H1 (cell line): ENCODE results near the gene MAP10. TPM values are rescaled to one million over a fixed set of nuclear protein-coding genes. Genes with fewer than 3 reads are reported as not detected.

Source experiments
- CBX8 ChIP-seq: fragments of 300-800, 300-1000 bp; sonication (generic); IDR thresholded peaks from 2 replicates; pipeline ENCODE4 v1.7.1; 2016; ENCODE audit warnings: low read depth, low read length, borderline replicate concordance
- CHD1 ChIP-seq: IDR thresholded peaks from 2 replicates; pipeline ENCODE4 v1.6.1; 2012; ENCODE audit warnings: low read depth, low read length, improper control_type of control experiment
- CHD7 ChIP-seq: fragments of 300-600 bp; sonication (generic); IDR thresholded peaks from 2 replicates; pipeline ENCODE4 v1.7.1; 2012; ENCODE audit warnings: low read length, moderate library complexity, mild to moderate bottlenecking, inconsistent platforms; ENCODE audit not compliant: insufficient replicate concordance
- HDAC2 ChIP-seq, 2 experiments: fragments of 300-600 bp in 1 of 2; sonication (generic) in 1 of 2; IDR thresholded peaks; 2 replicates each; pipeline ENCODE4 v1.6.1; 2011 to 2012; ENCODE audit warnings: low read depth in 2 of 2, low read length in 2 of 2, mild to moderate bottlenecking in 2 of 2, moderate library complexity in 2 of 2, borderline replicate concordance in 1 of 2, inconsistent platforms in 1 of 2
- POLR2A ChIP-seq, 2 experiments: IDR thresholded peaks; 1 replicate in 1 of 2; 2 replicates in 1 of 2; pipeline ENCODE4 v1.6.1; 2011; ENCODE audit warnings: low read depth in 2 of 2, low read length in 2 of 2, mild to moderate bottlenecking in 2 of 2; ENCODE audit errors: control extremely low read depth in 1 of 2
- RNF2 ChIP-seq: fragments of 200-900, 300-1000 bp; sonication (generic); IDR thresholded peaks from 2 replicates; pipeline ENCODE4 v1.7.1; 2016; ENCODE audit warnings: borderline replicate concordance, low read depth, mild to moderate bottlenecking, antibody characterized with exemption, low read length; ENCODE audit not compliant: poor library complexity, severe bottlenecking; ENCODE audit errors: missing control alignments
- RXRA ChIP-seq: IDR thresholded peaks from 2 replicates; pipeline ENCODE4 v1.6.1; 2011; ENCODE audit warnings: low read depth, mild to moderate bottlenecking, low read length, moderate library complexity; ENCODE audit not compliant: insufficient read depth
- SIN3A ChIP-seq, 2 experiments: IDR thresholded peaks in 1 of 2; conservative IDR thresholded peaks in 1 of 2; 2 replicates each; pipeline ENCODE4 v1.6.1; 2011 to 2012; ENCODE audit warnings: low read length in 2 of 2, improper control_type of control experiment in 1 of 2, low read depth in 1 of 2, mild to moderate bottlenecking in 1 of 2
- SIX5 ChIP-seq: IDR thresholded peaks from 2 replicates; pipeline ENCODE4 v1.6.1; 2011; ENCODE audit warnings: mild to moderate bottlenecking, low read depth, low read length
- SP2 ChIP-seq: IDR thresholded peaks from 2 replicates; pipeline ENCODE4 v1.6.1; 2012; ENCODE audit warnings: mild to moderate bottlenecking, low read length, inconsistent platforms
- SP4 ChIP-seq: IDR thresholded peaks from 2 replicates; pipeline ENCODE4 v1.6.1; 2012; ENCODE audit warnings: low read length, inconsistent platforms
- ZNF274 ChIP-seq: IDR thresholded peaks from 2 replicates; pipeline ENCODE4 v1.7.0; 2012; ENCODE audit warnings: low read length, borderline replicate concordance; ENCODE audit errors: extremely low read depth
- polyA plus RNA-seq, 7 experiments: library from polyadenylated mRNA; depleted of rRNA in 3 of 7; stranded (reverse) in 5 of 7; unstranded in 2 of 7; fragments of >200 nt in 5 of 7; fragments of 200-250 nt in 2 of 7; gene quantifications; 1 replicate in 5 of 7; 2 replicates in 1 of 7; 4 replicates in 1 of 7; pipeline versions ENCODE4 v1.2.1 to v1.2.3, GENCODE V29; 2011 to 2013; ENCODE audit warnings: missing spikeins in 2 of 7, mixed read lengths in 2 of 7
- total RNA-seq: library from RNA; stranded (reverse); fragmentation: NEBNext Ultra II Directional; extraction: Animal tissue kit (Norgen Biotek cat#: 25700); gene quantifications from 2 replicates; pipeline ENCODE4 v1.2.1, GENCODE V29; 2021

The MAP10 gene
- total and polyA plus RNA-seq, 2 of the 8 experiments (the other 6 are each of a cell fraction or from before 2014, with no cell fraction given): 1.5 to 3.5 TPM

DNA sequence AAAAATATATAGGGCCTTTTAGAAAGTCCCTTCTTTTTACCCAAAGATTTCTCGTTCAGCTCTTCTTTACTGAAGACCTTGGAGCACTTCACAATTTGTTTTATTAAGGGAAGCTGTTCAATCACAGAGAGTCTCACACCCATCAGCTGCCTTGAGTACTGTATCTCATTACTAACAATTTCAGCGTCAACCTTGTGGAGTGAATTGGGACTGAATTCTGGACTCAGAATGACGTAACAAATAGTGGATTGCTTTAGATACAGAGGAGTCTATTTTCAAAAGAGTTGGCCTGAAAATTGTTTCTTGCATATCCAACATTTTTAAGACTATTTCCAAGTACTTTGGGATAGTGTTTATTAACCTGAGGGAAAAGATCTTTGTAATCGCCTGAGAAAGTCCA is 7.9 kb downstream of the MAP10 start (continued):
- no peak for TF ChIP-seq CHD7
- TF ChIP-seq SP2: no peak
- no peak for TF ChIP-seq CBX8
- no peak for TF ChIP-seq RNF2
- no peak for TF ChIP-seq SP4
- TF ChIP-seq CHD1: no peak
- no peak for TF ChIP-seq RXRA
- TF ChIP-seq SIX5: no peak
- no peak for TF ChIP-seq POLR2A (IDR thresholded peaks at IDR 0.05; ENCODE audit: control extremely low read depth in 1 of 2, low read depth in 2 of 2, low read length in 2 of 2)
- TF ChIP-seq HDAC2 (IDR thresholded peaks at IDR 0.05; ENCODE audit: borderline replicate concordance in 1 of 2, low read depth in 2 of 2, low read length in 2 of 2): no peak
- TF ChIP-seq SIN3A (conservative IDR thresholded peaks at IDR 0.05 in 1 of 2, IDR thresholded peaks at IDR 0.05 in 1 of 2; ENCODE audit: low read depth in 1 of 2, low read length in 2 of 2): no peak
- TF ChIP-seq ZNF274: no peak
